Ecto neural progenitor cell (in vitro differentiated cells): Measurements from ENCODE around the gene HHATL.

ENCODE experiments used
- DNase-seq: peaks from one replicate; pipeline ENCODE4 v3.0.0-alpha.2; 2018; ENCODE audit warnings: low spot score

HHATL gene

GRCh38 chr3:42664438-42664803 lies 38.2 kb downstream of the HHATL start:
- DNase-seq, result no peak

DNA sequence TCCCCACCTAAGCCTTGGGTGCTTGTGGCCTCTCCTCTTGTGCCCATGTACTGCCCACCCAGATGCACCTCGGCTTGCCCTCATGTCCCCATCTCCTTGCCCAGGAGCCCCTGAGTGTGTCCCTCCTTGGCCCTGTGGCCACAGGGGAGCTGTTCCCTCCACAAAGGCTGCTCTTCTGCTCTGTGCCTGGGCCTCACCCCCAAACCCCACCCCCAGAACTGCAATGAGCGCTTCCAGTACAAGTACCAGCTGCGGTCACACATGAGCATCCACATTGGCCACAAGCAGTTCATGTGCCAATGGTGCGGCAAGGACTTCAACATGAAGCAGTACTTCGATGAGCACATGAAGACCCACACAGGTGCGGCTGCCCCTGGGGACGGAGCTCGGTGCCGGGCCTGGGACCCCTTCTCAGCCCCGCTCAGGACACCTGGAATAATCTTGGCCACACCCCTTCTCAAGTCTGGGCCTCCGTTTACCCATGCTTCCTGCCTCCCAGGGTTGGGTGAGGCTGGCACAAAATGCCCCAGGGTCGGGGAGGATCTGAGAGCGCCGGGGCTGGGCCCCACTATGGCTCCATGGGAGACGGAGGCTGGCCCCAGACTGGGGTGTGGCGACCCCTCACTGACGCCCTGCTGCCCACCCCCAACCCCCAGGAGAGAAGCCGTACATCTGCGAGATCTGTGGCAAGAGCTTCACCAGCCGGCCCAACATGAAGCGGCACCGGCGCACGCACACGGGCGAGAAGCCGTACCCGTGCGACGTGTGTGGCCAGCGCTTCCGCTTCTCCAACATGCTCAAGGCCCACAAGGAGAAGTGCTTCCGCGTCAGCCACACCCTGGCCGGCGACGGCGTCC lies 38.8 kb downstream of the HHATL start:
- no peak for DNase-seq

GRCh38 chr3:42662813-42663535 lies 39.6 kb downstream of the HHATL start:
- no peak for DNase-seq

DNA sequence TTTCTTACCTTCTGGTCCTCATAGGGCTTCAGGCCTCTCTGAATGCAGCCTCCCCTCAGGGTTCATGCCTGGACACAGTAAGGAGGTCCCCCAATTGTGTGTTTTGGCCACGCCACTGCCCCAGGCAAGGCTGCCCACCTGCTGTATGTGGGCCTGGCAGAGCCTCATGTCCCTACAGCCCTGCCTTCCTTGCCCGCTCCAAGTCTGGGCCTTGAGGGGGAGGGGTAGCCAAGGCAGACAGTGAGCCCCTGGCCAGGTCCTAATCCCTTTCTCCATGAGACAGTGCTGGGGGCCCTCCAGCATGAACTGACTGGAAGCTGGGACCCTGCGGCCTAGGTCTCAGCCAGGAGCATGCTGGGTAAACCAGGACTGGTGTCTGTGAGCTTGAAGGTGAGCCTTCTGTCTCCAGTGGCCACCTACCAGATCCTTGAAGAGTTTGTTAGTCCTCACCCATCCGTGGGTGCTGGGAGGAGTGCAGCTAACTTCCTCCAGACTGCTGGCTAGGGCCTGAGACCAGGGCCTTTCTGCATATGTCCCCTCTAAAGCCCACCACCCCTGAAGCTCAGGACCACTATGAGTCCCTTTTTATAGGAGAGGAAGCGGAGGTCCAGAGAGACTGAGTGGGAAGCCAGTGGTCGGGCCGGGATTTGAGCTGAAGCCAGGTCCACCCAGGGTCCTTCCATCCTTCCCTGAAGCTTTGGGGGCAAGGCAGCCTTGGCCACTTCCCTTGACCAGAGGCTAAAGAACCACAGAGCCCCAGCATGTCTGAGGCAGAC lies 40.4 kb downstream of the HHATL start:
- no peak for DNase-seq

- DNase-seq, result no peak
Observed at GRCh38 chr3:42661593-42662022, 41.0 kb downstream of the HHATL start.

- DNase-seq, result no peak
Observed at GRCh38 chr3:42660898-42661297, 41.7 kb downstream of the HHATL start.

GRCh38 chr3:42660131-42660715 lies 42.4 kb downstream of the HHATL start:
- DNase-seq, result no peak

- DNase-seq, result no peak
Observed at GRCh38 chr3:42659451-42660130, 43.0 kb downstream of the HHATL start.

- DNase-seq, result no peak
Observed at GRCh38 chr3:42658771-42659390, 43.7 kb downstream of the HHATL start.

GRCh38 chr3:42658091-42658770 lies 44.4 kb downstream of the HHATL start:
- no peak for DNase-seq

GRCh38 chr3:42657675-42658074 lies 44.9 kb downstream of the HHATL start:
- DNase-seq, result no peak

- no peak for DNase-seq
Observed at GRCh38 chr3:42656680-42657610, 45.7 kb downstream of the HHATL start.

DNA sequence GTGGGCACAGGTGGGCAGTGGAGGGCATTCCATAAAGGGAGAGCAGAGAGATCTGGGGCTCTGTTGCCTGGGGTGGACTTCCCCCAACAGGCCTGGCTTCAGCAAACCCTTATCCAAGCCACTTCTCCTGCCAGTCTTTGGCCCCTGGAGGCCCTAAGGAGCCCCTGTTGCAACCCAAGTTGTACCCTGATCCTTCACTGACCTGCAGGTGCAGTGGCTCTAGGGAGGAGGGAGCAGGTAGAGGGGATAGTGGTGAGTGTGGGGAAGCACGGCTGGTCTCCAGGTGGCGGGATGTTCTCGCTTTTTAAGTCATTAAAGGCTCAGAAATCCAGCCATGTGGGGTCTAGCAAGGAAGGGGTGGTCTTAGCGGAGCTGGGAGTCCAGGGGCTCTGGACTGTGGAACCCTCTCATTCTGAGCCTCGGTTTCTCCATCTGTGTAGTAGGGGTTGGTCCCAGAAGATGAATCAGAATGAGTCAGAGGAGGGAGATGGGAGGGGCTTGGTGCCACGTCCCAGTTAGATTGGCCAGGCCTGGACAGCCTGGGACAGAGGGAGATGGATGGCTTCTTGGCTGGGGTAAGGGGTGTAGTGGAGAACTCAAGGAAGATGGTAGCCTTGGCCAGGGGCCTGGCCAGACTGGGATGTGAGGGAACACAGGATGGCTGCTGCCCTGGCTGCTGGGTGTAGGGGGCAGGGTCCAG lies 46.5 kb downstream of the HHATL start:
- no peak for DNase-seq

DNA sequence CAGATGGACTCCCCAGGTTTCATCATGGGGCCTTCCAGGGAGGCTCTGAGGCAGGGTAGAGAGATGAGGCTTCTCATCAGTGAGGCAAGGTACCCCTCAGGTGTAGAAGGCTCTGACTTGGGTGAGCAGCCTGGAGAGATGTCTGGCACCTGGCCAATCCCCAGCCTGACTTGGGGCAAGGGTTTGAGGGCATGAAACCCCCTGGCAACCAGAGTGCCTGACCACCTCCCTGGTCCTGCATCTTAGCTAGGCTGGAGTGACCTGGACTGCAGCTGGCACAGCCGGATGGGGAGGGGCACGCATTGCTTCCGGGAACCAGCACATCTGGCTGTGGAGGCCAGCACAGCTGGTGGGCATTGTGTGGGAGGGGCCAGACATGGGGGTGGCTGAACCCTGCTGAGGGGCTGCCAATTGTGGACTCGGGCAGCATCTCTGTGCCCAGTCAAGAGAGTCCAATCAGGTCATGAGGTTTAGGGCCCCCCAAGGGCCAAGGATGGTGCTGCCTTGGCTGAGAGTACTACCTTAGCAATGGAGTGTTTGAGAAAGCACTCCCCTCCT lies 47.2 kb downstream of the HHATL start:
- peak; percentile 55 for DNase-seq

DNA sequence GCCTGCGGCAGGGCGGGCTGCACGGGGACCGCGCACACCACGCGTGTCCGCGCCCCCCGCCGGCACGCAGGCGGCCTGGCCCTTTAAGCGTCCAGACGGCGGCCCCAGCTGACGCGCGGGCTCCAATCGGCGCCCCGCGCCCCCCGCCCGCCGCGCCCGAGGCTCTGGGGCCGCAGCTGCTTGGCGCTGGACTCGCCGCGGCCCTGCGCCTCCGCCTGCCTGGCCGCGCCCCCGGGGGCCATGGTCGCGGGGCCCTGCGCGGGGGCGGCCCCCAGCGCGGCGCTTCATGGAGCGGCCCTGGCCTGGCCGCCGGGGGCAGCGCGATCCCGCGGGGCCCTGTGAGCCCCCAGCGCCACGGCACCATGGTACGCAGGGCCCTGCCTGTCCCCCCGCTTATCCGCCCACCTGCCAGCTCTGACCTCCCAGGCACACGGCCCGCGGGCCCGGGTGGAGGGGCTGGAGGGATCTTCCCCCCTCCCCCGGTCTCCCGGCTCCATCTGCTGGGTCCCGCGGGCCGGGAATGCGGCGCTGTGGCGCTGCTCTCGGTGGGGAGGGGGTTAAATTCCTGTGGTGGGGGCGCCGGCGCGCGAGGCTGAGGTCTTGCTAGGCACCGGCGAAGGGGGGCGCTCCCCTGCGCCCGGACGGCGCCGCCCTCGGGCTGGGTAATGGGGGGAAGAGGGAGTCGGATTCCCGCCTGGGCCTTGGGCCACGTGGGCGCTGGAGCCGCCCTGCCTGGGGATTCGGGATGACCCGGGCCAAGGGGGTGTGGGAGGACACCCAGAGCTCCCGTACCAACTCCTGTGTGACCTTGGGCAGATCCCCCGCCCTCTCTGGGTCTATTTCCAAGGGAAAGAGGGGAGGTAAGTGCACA lies 48.0 kb downstream of the HHATL start:
- DNase-seq, result peak; percentile 91

GRCh38 chr3:42653560-42654330 lies 48.9 kb downstream of the HHATL start, which contains the start of gene ZBTB47:
TSS of gene ZBTB47 (plus strand) at chr3:42653697. CDS start at chr3:42658356, 4,659 bp downstream.
- DNase-seq, result peak; percentile 65

GRCh38 chr3:42653303-42653559 lies 49.4 kb downstream of the HHATL start:
- no peak for DNase-seq
